Measurements from ENCODE around the gene MSRB3. TPM values are rescaled to one million over a fixed set of nuclear protein-coding genes. Genes with fewer than 3 reads are reported as not detected.

The MSRB3 gene
- polyA plus RNA-seq, 1 donor (not counting 4 experiments of a cell fraction or from before 2014, with no cell fraction given) = 12.3 TPM

DNA sequence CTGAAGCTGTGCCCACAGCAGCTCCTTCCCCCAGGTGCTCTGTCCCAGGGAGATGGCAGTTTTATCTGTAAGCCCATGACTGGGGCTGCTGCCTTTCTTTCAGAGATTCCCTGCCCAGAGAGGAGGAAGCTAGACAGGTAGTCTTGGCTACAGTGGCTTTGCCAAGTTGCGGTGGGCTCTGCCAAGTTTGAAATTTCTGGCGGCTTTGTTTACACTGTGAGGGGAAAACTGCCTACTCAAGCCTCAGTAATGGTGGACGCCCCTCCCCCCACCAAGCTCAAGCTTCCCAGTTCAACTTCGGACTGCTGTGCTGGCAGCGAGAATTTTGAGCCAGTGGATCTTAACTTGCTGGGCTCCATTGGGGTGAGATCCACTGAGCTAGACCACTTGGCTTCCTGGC is 124.7 kb downstream of the MSRB3 start:
- Histone ChIP-seq H3K9me3 (ENCODE audit: control insufficient read depth, low read depth, low read length) (no peaks in the 10 kb centered on the region), H4K20me1 (ENCODE audit: control insufficient read depth, extremely low read depth, insufficient read depth, low read length) (no peaks in the 10 kb centered on the region), H3K79me2 (ENCODE audit: control insufficient read depth, insufficient read depth, low read length) (no peaks in the 10 kb centered on the region), H3K9me1 (ENCODE audit: control insufficient read depth, extremely low read depth, insufficient read depth, low read length) (no peaks in the 10 kb centered on the region), H3K4me3 (ENCODE audit: control insufficient read depth in 2 of 3, extremely low read depth in 1 of 3, insufficient read depth in 2 of 3, low read depth in 1 of 3, low read length in 3 of 3) (no peak overlapping the region), H3K4me1 (ENCODE audit: control insufficient read depth, extremely low read depth, insufficient read depth, low read length) (no peaks in the 10 kb centered on the region), H3K27me3 (ENCODE audit: control insufficient read depth, extremely low read depth, insufficient read depth, low read length) (no peaks in the 10 kb centered on the region), H3K36me3 (ENCODE audit: control insufficient read depth in 2 of 2, extremely low read depth in 1 of 2, insufficient read depth in 2 of 2, low read length in 2 of 2) (no peaks in the 10 kb centered on the region), H3K9ac (ENCODE audit: control insufficient read depth, extremely low read depth, insufficient read depth, low read length) (no peak overlapping the region), H3K27ac (ENCODE audit: control insufficient read depth, insufficient read depth, low read length) (no peak overlapping the region), H2AFZ (ENCODE audit: control insufficient read depth, low read length) (no peak overlapping the region), H3K4me2 (ENCODE audit: control insufficient read depth, extremely low read depth, insufficient read depth, low read depth, low read length) (no peak overlapping the region)
- DNase-seq (ENCODE audit: low read depth, low spot score) (no peak), FAIRE-seq (no peak)
- no peak for TF ChIP-seq EZH2 (IDR thresholded peaks at IDR 0.05; ENCODE audit: low read length)
- TF ChIP-seq, protein P1, sequence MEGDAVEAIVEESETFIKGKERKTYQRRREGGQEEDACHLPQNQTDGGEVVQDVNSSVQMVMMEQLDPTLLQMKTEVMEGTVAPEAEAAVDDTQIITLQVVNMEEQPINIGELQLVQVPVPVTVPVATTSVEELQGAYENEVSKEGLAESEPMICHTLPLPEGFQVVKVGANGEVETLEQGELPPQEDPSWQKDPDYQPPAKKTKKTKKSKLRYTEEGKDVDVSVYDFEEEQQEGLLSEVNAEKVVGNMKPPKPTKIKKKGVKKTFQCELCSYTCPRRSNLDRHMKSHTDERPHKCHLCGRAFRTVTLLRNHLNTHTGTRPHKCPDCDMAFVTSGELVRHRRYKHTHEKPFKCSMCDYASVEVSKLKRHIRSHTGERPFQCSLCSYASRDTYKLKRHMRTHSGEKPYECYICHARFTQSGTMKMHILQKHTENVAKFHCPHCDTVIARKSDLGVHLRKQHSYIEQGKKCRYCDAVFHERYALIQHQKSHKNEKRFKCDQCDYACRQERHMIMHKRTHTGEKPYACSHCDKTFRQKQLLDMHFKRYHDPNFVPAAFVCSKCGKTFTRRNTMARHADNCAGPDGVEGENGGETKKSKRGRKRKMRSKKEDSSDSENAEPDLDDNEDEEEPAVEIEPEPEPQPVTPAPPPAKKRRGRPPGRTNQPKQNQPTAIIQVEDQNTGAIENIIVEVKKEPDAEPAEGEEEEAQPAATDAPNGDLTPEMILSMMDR (optimal IDR thresholded peaks at IDR 0.05 in 1 of 3, IDR thresholded peaks at IDR 0.05 in 1 of 3, conservative IDR thresholded peaks at IDR 0.05 in 1 of 3; ENCODE audit: extremely low read depth in 1 of 3, insufficient read depth in 2 of 3, low read length in 3 of 3) = no peak
- dilution Hi-C loops (cut with MboI; ENCODE audit: extremely low pct_ligation_motif_present, low sequenced_read_pairs) = no loop called here

DNA sequence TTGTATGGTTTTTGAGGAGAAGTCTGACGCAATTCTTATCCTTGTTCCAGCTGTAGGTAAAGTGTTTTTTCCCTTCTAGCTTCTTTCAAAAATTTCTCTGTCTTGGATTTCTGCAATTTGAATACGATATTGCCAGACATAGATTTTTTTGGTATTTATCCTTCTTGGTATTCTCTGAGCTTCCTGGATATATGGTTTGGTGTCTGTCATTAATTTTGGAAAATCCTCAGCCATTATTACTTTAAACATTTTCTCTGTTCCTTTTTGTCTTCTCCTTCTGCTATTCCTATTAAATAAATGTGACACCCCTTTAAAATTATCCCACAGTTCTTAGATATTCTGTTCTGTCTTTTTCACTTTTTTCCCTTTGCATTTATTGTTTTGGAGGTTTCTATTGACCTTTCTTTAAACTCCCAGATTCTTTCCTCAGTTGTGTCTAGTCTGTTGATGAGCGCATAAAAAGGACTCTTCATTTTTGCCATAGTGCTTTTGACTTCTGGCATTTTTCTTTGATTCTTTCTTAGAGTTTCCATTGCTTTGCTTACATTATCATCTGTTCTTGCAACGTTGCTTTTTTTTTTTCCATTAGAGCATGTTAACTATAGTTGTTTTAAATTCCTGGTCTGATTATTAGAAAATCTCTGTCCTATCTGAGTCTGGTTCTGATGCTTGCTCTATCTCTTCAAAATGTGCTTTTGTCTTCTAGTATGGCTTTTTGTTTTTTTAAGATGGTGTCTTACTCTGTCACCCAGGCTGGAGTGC is 129.1 kb downstream of the MSRB3 start:
- Histone ChIP-seq H3K27me3 (ENCODE audit: control insufficient read depth, extremely low read depth, insufficient read depth, low read length) (no peaks in the 10 kb centered on the region), H2AFZ (ENCODE audit: control insufficient read depth, low read length) (no peak overlapping the region), H3K9ac (ENCODE audit: control insufficient read depth, extremely low read depth, insufficient read depth, low read length) (no peak overlapping the region), H3K9me3 (ENCODE audit: control insufficient read depth, low read depth, low read length) (no peaks in the 10 kb centered on the region), H3K4me3 (ENCODE audit: control insufficient read depth in 2 of 3, extremely low read depth in 1 of 3, insufficient read depth in 2 of 3, low read depth in 1 of 3, low read length in 3 of 3) (no peak overlapping the region), H3K9me1 (ENCODE audit: control insufficient read depth, extremely low read depth, insufficient read depth, low read length) (no peaks in the 10 kb centered on the region), H3K79me2 (ENCODE audit: control insufficient read depth, insufficient read depth, low read length) (no peaks in the 10 kb centered on the region), H3K27ac (ENCODE audit: control insufficient read depth, insufficient read depth, low read length) (no peak overlapping the region), H3K4me2 (ENCODE audit: control insufficient read depth, extremely low read depth, insufficient read depth, low read depth, low read length) (no peak overlapping the region), H3K4me1 (ENCODE audit: control insufficient read depth, extremely low read depth, insufficient read depth, low read length) (no peaks in the 10 kb centered on the region), H4K20me1 (ENCODE audit: control insufficient read depth, extremely low read depth, insufficient read depth, low read length) (no peaks in the 10 kb centered on the region), H3K36me3 (ENCODE audit: control insufficient read depth in 2 of 2, extremely low read depth in 1 of 2, insufficient read depth in 2 of 2, low read length in 2 of 2) (no peaks in the 10 kb centered on the region)
- TF ChIP-seq EZH2 (IDR thresholded peaks at IDR 0.05; ENCODE audit: low read length) = no peak
- TF ChIP-seq, protein P1 (optimal IDR thresholded peaks at IDR 0.05 in 1 of 3, IDR thresholded peaks at IDR 0.05 in 1 of 3, conservative IDR thresholded peaks at IDR 0.05 in 1 of 3; ENCODE audit: extremely low read depth in 1 of 3, insufficient read depth in 2 of 3, low read length in 3 of 3) = no peak
- dilution Hi-C loops (cut with MboI; ENCODE audit: extremely low pct_ligation_motif_present, low sequenced_read_pairs) = no loop called here
- no peak for DNase-seq (ENCODE audit: low read depth, low spot score)
- no peak for FAIRE-seq
